Measurements from ENCODE around the gene ARHGEF28. TPM values are rescaled to one million over a fixed set of nuclear protein-coding genes. Genes with fewer than 3 reads are reported as not detected.

Gene ARHGEF28
- total RNA-seq, 1 experiment from 2014 or later: 0.57 TPM

DNA sequence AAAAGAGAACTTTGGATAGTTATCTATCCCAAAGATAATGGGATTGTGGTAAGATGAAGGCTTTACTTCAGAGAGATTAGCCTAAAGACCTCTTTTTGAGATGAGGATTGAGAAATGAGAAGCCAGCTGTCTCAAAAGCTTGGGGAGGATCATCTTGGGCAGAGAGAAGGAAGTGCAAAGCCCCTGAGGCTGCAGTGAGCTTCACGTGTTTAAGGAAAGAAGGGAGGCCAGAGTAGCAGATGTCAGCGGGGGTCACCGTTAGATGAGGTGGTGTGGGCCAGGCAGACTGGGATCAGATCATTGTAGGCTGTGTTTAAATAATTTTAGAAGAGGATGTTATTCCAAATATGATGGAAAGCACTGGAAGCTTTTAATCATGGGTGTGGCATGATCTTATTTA is 270.1 kb downstream of the ARHGEF28 start:
- DNase-seq: no peak
- no peak overlapping the region for H3T11ph ChIP-seq (ENCODE audit: low read length)

More for the DNA sequence above, 270.1 kb downstream of the ARHGEF28 start:
- H3K14ac ChIP-seq (ENCODE audit: insufficient read depth, low read length): no peak overlapping the region
- H3K23me2 ChIP-seq (ENCODE audit: insufficient read length, low read depth, low read length, poor library complexity, severe bottlenecking): no peaks in the 10 kb centered on the region
- no peak overlapping the region for H3K18ac ChIP-seq (ENCODE audit: insufficient read length, low read depth, low read length)
- H3K27me3 ChIP-seq (ENCODE audit: insufficient read depth, low read length): no peaks in the 10 kb centered on the region
- Mint-ChIP-seq H3K4me3 (no peak overlapping the region), H3K4me1 (0 out of 4 replicates have a peak, but pooled peaks cover 0 to 2% of the 10 kb centered on the region in 2 experiments), H3K27me3 (ENCODE audit: low read depth) (peaks cover 3% of the 10 kb centered on the region), H3K27ac (no peak overlapping the region), H3K9me3 (no peaks in the 10 kb centered on the region), H3K36me3 (ENCODE audit: insufficient read depth in 1 of 3, low read depth in 3 of 3) (no peaks in the 10 kb centered on the region)
- H3K9me3 ChIP-seq (ENCODE audit: control insufficient read depth, low read depth, low read length): no peaks in the 10 kb centered on the region
- H3K4me2 ChIP-seq (ENCODE audit: insufficient read depth, insufficient read length, low read length): no peak overlapping the region
- H2BK5ac ChIP-seq (ENCODE audit: insufficient read length, low read length): no peak overlapping the region
- H3K4me1 ChIP-seq (ENCODE audit: insufficient read depth, low read length): no peaks in the 10 kb centered on the region
- no peak overlapping the region for H2AK5ac ChIP-seq (ENCODE audit: insufficient read length, low read length)
- H3K27ac ChIP-seq (ENCODE audit: insufficient read length, low read depth, low read length): no peak overlapping the region
- H4K5ac ChIP-seq (ENCODE audit: insufficient read length, low read depth, low read length): no peak overlapping the region
- no peaks in the 10 kb centered on the region for H4K20me1 ChIP-seq (ENCODE audit: control insufficient read depth, insufficient read depth, insufficient read length)
- no peaks in the 10 kb centered on the region for H3K79me1 ChIP-seq (ENCODE audit: insufficient read depth, low read depth, low read length, poor library complexity, severe bottlenecking)
- no CpG with 5 or more reads among the region's 3 CpGs for WGBS (ENCODE audit: extremely low coverage, insufficient read length, low lambda C conversion rate)
- H3K9ac ChIP-seq (ENCODE audit: extremely low read depth, insufficient read length, low read length): no peak overlapping the region
- TF ChIP-seq CTCF (conservative IDR thresholded peaks at IDR 0.05): no peak
- no peak overlapping the region for H2BK12ac ChIP-seq (ENCODE audit: insufficient read length, low read depth, low read length)
- no peak overlapping the region for H3K4ac ChIP-seq (ENCODE audit: low read depth, low read length)
- no peak overlapping the region for H4K8ac ChIP-seq (replicated peaks; ENCODE audit: insufficient read length, low read depth, low read length)
- no peak overlapping the region for H2BK120ac ChIP-seq (ENCODE audit: low read depth, low read length, poor library complexity, severe bottlenecking)
- no peaks in the 10 kb centered on the region for H3K79me2 ChIP-seq (ENCODE audit: insufficient read depth, low read length)
- no peak overlapping the region for H2AFZ ChIP-seq (ENCODE audit: low read length)
- H3K23ac ChIP-seq (ENCODE audit: insufficient read length, low read depth, low read length): no peak overlapping the region
- no peak overlapping the region for H3K56ac ChIP-seq (ENCODE audit: insufficient read length, low read depth, low read length)
- no peak overlapping the region for H2BK15ac ChIP-seq (ENCODE audit: low read depth, low read length)
- H2BK20ac ChIP-seq (ENCODE audit: low read depth, low read length, poor library complexity, severe bottlenecking): no peak overlapping the region
- no peak overlapping the region for H4K91ac ChIP-seq (ENCODE audit: insufficient read length, low read depth, low read length)
